Amygdala (tissue), 56 donors: ENCODE measurements around the gene DVL3.
"Not testable (repeated sequence)": the region's sequence is repeated elsewhere in the genome, so short reads cannot be mapped to it uniquely, and the experiment has no call there.

Experiments used
- DNase-seq, 56 donors: peaks; one replicate each; lab custom pipeline; 2025; lab: John Stamatoyannopoulos, UW

Gene DVL3

GRCh38 chr3:184155644-184156521, 706 bp downstream of the DVL3 start:
- peak in 22 of 56 donors; percentile 24 to 70 (median 52) for DNase-seq

GRCh38 chr3:184156522-184156955, 1.4 kb downstream of the DVL3 start:
- DNase-seq = peak in 43 of 56 donors; percentile 9 to 72 (median 39)

GRCh38 chr3:184157206-184157605, 2.0 kb downstream of the DVL3 start:
- no peak for DNase-seq

GRCh38 chr3:184158404-184158803, 3.2 kb downstream of the DVL3 start:
- DNase-seq = no peak

GRCh38 chr3:184160456-184160855, 5.3 kb downstream of the DVL3 start:
- DNase-seq = no peak

- DNase-seq = not testable (repeated sequence)
These were observed 7.4 kb downstream of the DVL3 start for GRCh38 chr3:184162571-184163070.

GRCh38 chr3:184164648-184165330, 9.6 kb downstream of the DVL3 start:
- no peak for DNase-seq

GRCh38 chr3:184165543-184165942, 10.4 kb downstream of the DVL3 start:
- no peak for DNase-seq

GRCh38 chr3:184166671-184167070, 11.5 kb downstream of the DVL3 start:
- no peak for DNase-seq

- no peak for DNase-seq
These were observed 12.6 kb downstream of the DVL3 start for GRCh38 chr3:184167786-184168185.

GRCh38 chr3:184168363-184169120, 13.4 kb downstream of the DVL3 start:
- no peak for DNase-seq

- no peak for DNase-seq
These were observed 15.0 kb downstream of the DVL3 start for GRCh38 chr3:184169896-184170875.

GRCh38 chr3:184171562-184171961, 16.4 kb downstream of the DVL3 start:
- DNase-seq = no peak

- DNase-seq = no peak
These were observed 17.6 kb downstream of the DVL3 start for GRCh38 chr3:184172681-184173373.

- DNase-seq = no peak
These were observed 18.2 kb downstream of the DVL3 start for GRCh38 chr3:184173374-184173722.

- no peak for DNase-seq
These were observed 19.1 kb downstream of the DVL3 start for GRCh38 chr3:184174284-184174645.

- DNase-seq = peak; percentile 64 to 100 (median 97)
These were observed 19.7 kb downstream of the DVL3 start, which contains the start of gene AP2M1 for GRCh38 chr3:184174646-184175492. Gene AP2M1 (plus strand): TSS chr3:184174855. CDS start chr3:184176994, 2,139 bp downstream.

GRCh38 chr3:184175506-184175905, 20.3 kb downstream of the DVL3 start:
- peak in 2 of 56 donors; percentile 15 to 36 for DNase-seq
